GM23248 (cell line): ENCODE measurements around the gene TEKT3.

Experiments used
- EZH2 ChIP-seq: fragments of 200-600 bp; sonication (generic); IDR thresholded peaks from 2 replicates; pipeline ENCODE4 v1.6.1; 2018; ENCODE audit warnings: antibody characterized with exemption, mild to moderate bottlenecking; ENCODE audit not compliant: insufficient read depth, poor library complexity, severe bottlenecking
- EZH2phosphoT487 ChIP-seq: fragments of 200-600 bp; sonication (generic); IDR thresholded peaks from 2 replicates; pipeline ENCODE4 v1.6.1; 2018; ENCODE audit warnings: antibody characterized with exemption, moderate library complexity, mild to moderate bottlenecking, low read depth; ENCODE audit not compliant: insufficient read depth

DNA sequence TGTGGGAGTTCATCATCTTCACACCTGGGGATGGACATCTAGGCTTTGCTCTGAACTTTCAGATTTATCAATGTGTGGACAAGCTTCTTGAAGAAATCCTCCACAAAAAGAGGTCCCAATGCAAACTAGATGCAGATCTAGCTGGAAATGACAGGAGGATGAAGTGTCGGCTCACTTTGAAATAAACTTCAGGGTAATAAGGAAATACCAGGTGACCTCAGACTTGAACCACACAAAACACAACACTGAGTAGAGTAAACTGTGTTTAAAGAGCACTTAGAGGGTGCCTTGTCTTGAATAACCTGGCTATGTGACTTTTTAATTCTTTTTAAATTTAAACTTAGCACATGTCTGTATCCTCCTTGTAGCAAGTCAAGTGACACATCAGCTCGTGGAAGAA is 27.2 kb upstream of the TEKT3 start:
- TF ChIP-seq EZH2phosphoT487 (no peak), EZH2 (no peak)
